Ectodermal cell (in vitro differentiated cells): ENCODE data around the gene PEX16.

Experiments
- H3K27ac ChIP-seq: 2 replicates; pipeline ENCODE4 v1.7.0; 2013; ENCODE audit warnings: mild to moderate bottlenecking, low read depth, low read length; ENCODE audit not compliant: insufficient read depth, poor library complexity, severe bottlenecking
- H3K27me3 ChIP-seq: 2 replicates; pipeline ENCODE4 v1.7.0; 2013; ENCODE audit warnings: mild to moderate bottlenecking, low read length; ENCODE audit not compliant: insufficient read depth, control insufficient read depth, poor library complexity, severe bottlenecking
- H3K36me3 ChIP-seq: one replicate; pipeline ENCODE4 v1.7.0; 2013; ENCODE audit warnings: low read length; ENCODE audit not compliant: control insufficient read depth, insufficient read depth
- H3K4me1 ChIP-seq: one replicate; pipeline ENCODE4 v1.7.0; 2013; ENCODE audit warnings: low read length; ENCODE audit not compliant: control insufficient read depth, insufficient read depth
- H3K4me3 ChIP-seq: 2 replicates; pipeline ENCODE4 v1.7.0; 2013; ENCODE audit warnings: low read depth, low read length, control low read depth; ENCODE audit not compliant: insufficient read depth
- H3K9me3 ChIP-seq: 2 replicates; pipeline ENCODE4 v1.7.0; 2013; ENCODE audit warnings: mild to moderate bottlenecking, low read length, moderate library complexity; ENCODE audit not compliant: control insufficient read depth
- WGBS, 2 experiments: methylation state at CpG; one replicate each; pipeline ENCODE4 v1.1.7; 2013; ENCODE audit warnings: missing lambda C conversion rate in 2 of 2; 5-methylcytosine and 5-hydroxymethylcytosine counted together

Gene PEX16

GRCh38 chr11:45918331-45918941 is 759 bp upstream of the PEX16 start:
- Histone ChIP-seq H3K27me3 (peaks cover 26% of the 10 kb centered on the region), H3K4me1 (peaks cover 28% of the 10 kb centered on the region), H3K27ac (peak overlapping the region; percentile 11), H3K4me3 (peak overlapping the region; percentile 99), H3K9me3 (no peaks in the 10 kb centered on the region), H3K36me3 (peaks cover 5% of the 10 kb centered on the region)
- 0 to 1% methylated on average over 37 to 38 of the region's 38 CpGs for WGBS, 2 experiments

- WGBS, 2 experiments = 8 to 12% methylated on average over 16 of the region's 16 CpGs
Measured at GRCh38 chr11:45917286-45917622, 423 bp downstream of the PEX16 start.

GRCh38 chr11:45915446-45915845 is 2.2 kb downstream of the PEX16 start:
- Histone ChIP-seq H3K4me1 (peaks cover 10% of the 10 kb centered on the region), H3K4me3 (no peak overlapping the region), H3K27ac (no peak overlapping the region), H3K9me3 (no peaks in the 10 kb centered on the region), H3K36me3 (peaks cover 21% of the 10 kb centered on the region), H3K27me3 (no peaks in the 10 kb centered on the region)
- 87 to 88% methylated on average over 13 of the region's 13 CpGs for WGBS, 2 experiments

More at GRCh38 chr11:45917286-45917622, 423 bp downstream of the PEX16 start:
- Histone ChIP-seq H3K36me3 (peaks cover 11% of the 10 kb centered on the region), H3K4me1 (peaks cover 28% of the 10 kb centered on the region), H3K27ac (no peak overlapping the region), H3K27me3 (peaks cover 14% of the 10 kb centered on the region), H3K9me3 (no peaks in the 10 kb centered on the region), H3K4me3 (peak overlapping the region; percentile 99)

GRCh38 chr11:45913942-45914635 is 3.6 kb downstream of the PEX16 start:
- 90 to 91% methylated on average over 22 of the region's 22 CpGs for WGBS, 2 experiments
- H3K36me3 ChIP-seq = peaks cover 28% of the 10 kb centered on the region
- peaks cover 3% of the 10 kb centered on the region for H3K4me1 ChIP-seq
- H3K27me3 ChIP-seq = no peaks in the 10 kb centered on the region
- no peak overlapping the region for H3K4me3 ChIP-seq
- no peak overlapping the region for H3K27ac ChIP-seq
- H3K9me3 ChIP-seq = no peaks in the 10 kb centered on the region

- Histone ChIP-seq H3K27ac (no peak overlapping the region), H3K4me3 (no peak overlapping the region), H3K9me3 (no peaks in the 10 kb centered on the region), H3K36me3 (peaks cover 28% of the 10 kb centered on the region), H3K4me1 (peaks cover 3% of the 10 kb centered on the region), H3K27me3 (no peaks in the 10 kb centered on the region)
- WGBS, 2 experiments = 96% methylated on average over 19 of the region's 19 CpGs
Measured at GRCh38 chr11:45913514-45913913, 4.2 kb downstream of the PEX16 start.

- Histone ChIP-seq H3K9me3 (no peaks in the 10 kb centered on the region), H3K36me3 (peaks cover 28% of the 10 kb centered on the region), H3K4me3 (no peak overlapping the region), H3K27ac (no peak overlapping the region), H3K4me1 (no peaks in the 10 kb centered on the region), H3K27me3 (no peaks in the 10 kb centered on the region)
- WGBS, 2 experiments = 96% methylated on average over 9 of the region's 9 CpGs
Measured at GRCh38 chr11:45910623-45911022, 7.1 kb downstream of the PEX16 start.

- WGBS, 2 experiments = 94 to 95% methylated on average over 32 of the region's 32 CpGs
- no peaks in the 10 kb centered on the region for H3K9me3 ChIP-seq
- H3K4me3 ChIP-seq = no peak overlapping the region
- H3K4me1 ChIP-seq = no peaks in the 10 kb centered on the region
- H3K27me3 ChIP-seq = no peaks in the 10 kb centered on the region
- H3K36me3 ChIP-seq = peaks cover 28% of the 10 kb centered on the region
- H3K27ac ChIP-seq = no peak overlapping the region
Measured at GRCh38 chr11:45909594-45910475, 7.8 kb downstream of the PEX16 start.

- Histone ChIP-seq H3K27me3 (no peaks in the 10 kb centered on the region), H3K4me3 (no peak overlapping the region), H3K27ac (no peak overlapping the region), H3K36me3 (peaks cover 18% of the 10 kb centered on the region), H3K9me3 (no peaks in the 10 kb centered on the region), H3K4me1 (no peaks in the 10 kb centered on the region)
- WGBS, 2 experiments = 90 to 93% methylated on average over 8 of the region's 8 CpGs
Measured at GRCh38 chr11:45907911-45908370, 9.7 kb downstream of the PEX16 start.

- Histone ChIP-seq H3K36me3 (peaks cover 17% of the 10 kb centered on the region), H3K27ac (no peak within 1 kb of the TSS), H3K27me3 (no peaks in the 10 kb centered on the region), H3K4me1 (no peaks in the 10 kb centered on the region), H3K9me3 (no peaks in the 10 kb centered on the region), H3K4me3 (no peak within 1 kb of the TSS)
- WGBS, 2 experiments = 85 to 87% methylated on average over 18 of the region's 18 CpGs
Measured at GRCh38 chr11:45906965-45907611, 10.6 kb downstream of the PEX16 start, which contains the start of gene FREY1. FREY1 (minus strand) TSS chr11:45907271; CDS start chr11:45907245, 26 bp downstream.
